B cell (primary cell): Measurements from ENCODE around the gene DZIP1L. TPM values are rescaled to one million over a fixed set of nuclear protein-coding genes. Genes with fewer than 3 reads are reported as not detected.

Experiments
- ATAC-seq: fragments of 200-7000 bp; cut with Tn5 transposase; one replicate; pipeline ENCODE4 v1.10.0; 2021; ENCODE audit warnings: low read depth, mild to moderate bottlenecking, moderate number of reproducible peaks, moderate library complexity
- CTCF ChIA-PET: fragments of 350-600 bp; sonication (Branson Sonifier 250); formaldehyde crosslinking; loops from one replicate; lab custom pipeline; 2021; ENCODE audit warnings: antibody characterized with exemption, inconsistent platforms; lab: Charles Lee
- POLR2A ChIA-PET: fragments of 350-600 bp; sonication (Branson Sonifier 250); formaldehyde crosslinking; loops from one replicate; lab custom pipeline; 2021; ENCODE audit warnings: antibody characterized with exemption; lab: Charles Lee
- DNase-seq: peaks from one replicate; pipeline ENCODE4 v3.0.0; 2013
- H2AFZ ChIP-seq: 2 replicates; pipeline ENCODE4 v1.6.1; 2012; ENCODE audit warnings: mild to moderate bottlenecking, low read depth, low read length; ENCODE audit not compliant: insufficient read depth, poor library complexity, severe bottlenecking
- H3K27ac ChIP-seq, 2 donors: 1 replicate in 1 of 2; 2 replicates in 1 of 2; pipeline ENCODE4 v1.5.1; 2012 to 2013; ENCODE audit warnings: low read length in 2 of 2, mild to moderate bottlenecking in 2 of 2, moderate library complexity in 1 of 2
- H3K27me3 ChIP-seq, 4 experiments: fragments of 200-600 bp in 1 of 4; sonication (generic) in 1 of 4; replicated peaks in 1 of 4; 1 replicate in 2 of 4; 2 replicates in 2 of 4; pipeline versions ENCODE4 v1.6.1 to v1.7.0; 2013 to 2016; ENCODE audit warnings: low read length in 3 of 4, mild to moderate bottlenecking in 2 of 4, mixed read lengths in 1 of 4, moderate library complexity in 1 of 4; ENCODE audit not compliant: insufficient read depth in 4 of 4, control insufficient read depth in 3 of 4; ENCODE audit errors: control extremely low read depth in 1 of 4
- H3K36me3 ChIP-seq, 2 experiments: replicated peaks in 1 of 2; 1 replicate in 1 of 2; 2 replicates in 1 of 2; pipeline versions ENCODE4 v1.6.1 to v1.7.1; 2013; ENCODE audit warnings: low read length in 1 of 2; ENCODE audit not compliant: insufficient read depth in 2 of 2, control insufficient read depth in 1 of 2; ENCODE audit errors: control extremely low read depth in 1 of 2, extremely low read depth in 1 of 2
- H3K4me1 ChIP-seq, 2 donors: fragments of 200-600 bp in 1 of 2; sonication (generic) in 1 of 2; 1 replicate in 1 of 2; 2 replicates in 1 of 2; pipeline versions ENCODE4 v1.5.1 to v1.6.1; 2013 to 2017; ENCODE audit warnings: low read length in 2 of 2; ENCODE audit not compliant: control insufficient read depth in 2 of 2, insufficient read depth in 2 of 2
- H3K4me2 ChIP-seq: replicated peaks from 2 replicates; pipeline ENCODE3; 2012; ENCODE audit warnings: mild to moderate bottlenecking, low read depth, low read length; ENCODE audit not compliant: poor library complexity, severe bottlenecking
- H3K4me3 ChIP-seq, 5 experiments: fragments of 200-600 bp in 1 of 5; sonication (generic) in 1 of 5; 1 replicate in 3 of 5; 2 replicates in 2 of 5; pipeline versions ENCODE4 v1.5.1 to v1.7.0; 2011 to 2016; ENCODE audit warnings: low read length in 4 of 5, mild to moderate bottlenecking in 4 of 5, low read depth in 2 of 5, control low read depth in 1 of 5, moderate library complexity in 1 of 5; ENCODE audit not compliant: insufficient read depth in 1 of 5; ENCODE audit errors: control extremely low read depth in 1 of 5, extremely low read depth in 1 of 5
- H3K79me2 ChIP-seq: fragments of 200-600 bp; sonication (generic); one replicate; pipeline ENCODE4 v1.6.0; 2016; ENCODE audit warnings: low read length; ENCODE audit not compliant: control insufficient read depth, insufficient read depth
- H3K9ac ChIP-seq: fragments of 200-600 bp; sonication (generic); 2 replicates; pipeline ENCODE4 v1.6.1; 2017; ENCODE audit warnings: mild to moderate bottlenecking, low read length, moderate library complexity
- H3K9me3 ChIP-seq, 3 donors: one replicate each; pipeline versions ENCODE4 v1.6.1 to v1.7.1; 2013; ENCODE audit warnings: low read length in 2 of 3; ENCODE audit not compliant: control insufficient read depth in 2 of 3, insufficient read depth in 1 of 3; ENCODE audit errors: control extremely low read depth in 1 of 3
- H4K20me1 ChIP-seq: 2 replicates; pipeline ENCODE4 v1.6.0; 2012; ENCODE audit warnings: mild to moderate bottlenecking, low read length; ENCODE audit not compliant: insufficient read depth, control insufficient read depth, poor library complexity, severe bottlenecking
- H3K27ac Mint-ChIP-seq: one replicate; pipeline ENCODE4 v1.8.0; 2021; ENCODE audit warnings: mixed read lengths
- H3K27me3 Mint-ChIP-seq: one replicate; pipeline ENCODE4 v1.8.0; 2021; ENCODE audit warnings: mixed read lengths
- H3K4me1 Mint-ChIP-seq: one replicate; pipeline ENCODE4 v1.8.0; 2021; ENCODE audit warnings: mixed read lengths
- H3K4me3 Mint-ChIP-seq: one replicate; pipeline ENCODE4 v1.8.0; 2021; ENCODE audit warnings: mixed read lengths
- H3K9me3 Mint-ChIP-seq: one replicate; pipeline ENCODE4 v1.8.0; 2022; ENCODE audit warnings: mixed read lengths; ENCODE audit not compliant: insufficient read depth
- CTCF ChIP-seq: fragments of 200-600 bp; IDR thresholded peaks from one replicate; pipeline ENCODE4 v1.8.0; 2022; ENCODE audit warnings: antibody characterized with exemption, mild to moderate bottlenecking
- EZH2 ChIP-seq: IDR thresholded peaks from 2 replicates; pipeline ENCODE4 v1.6.1; 2012; ENCODE audit warnings: borderline replicate concordance, low read depth, mild to moderate bottlenecking, moderate library complexity, low read length; ENCODE audit not compliant: insufficient read depth, poor library complexity, severe bottlenecking
- WGBS: methylation state at CpG from one replicate; pipeline ENCODE4 v1.1.5; 2013; ENCODE audit warnings: missing lambda C conversion rate; ENCODE audit not compliant: insufficient coverage; 5-methylcytosine and 5-hydroxymethylcytosine counted together
- intact Hi-C: fragments of 100-400 bp; cut with micrococcal nuclease; formaldehyde crosslinking; loops from one replicate; pipeline ENCODE4 v1.10.0; 2022
- polyA plus RNA-seq: library from polyadenylated mRNA; depleted of rRNA; stranded (reverse); fragments of >200 nt; gene quantifications from 2 replicates; pipeline ENCODE4 v1.2.3, GENCODE V29; 2012
- total RNA-seq, 2 donors: library from RNA; stranded (reverse); fragments of 120-200 nt in 1 of 2; gene quantifications; 1 replicate in 1 of 2; 2 replicates in 1 of 2; pipeline versions ENCODE4 v1.2.3 to v1.2.4, GENCODE V29; 2013 to 2022

The DZIP1L gene
- total and polyA plus RNA-seq, 2 donors (not counting 1 experiment from before 2014, with no cell fraction given): not detected

GRCh38 chr3:138124188-138124587 lies 8.8 kb upstream of the DZIP1L start:
- no peak overlapping the region for H3K4me3 Mint-ChIP-seq
- H3K9me3 Mint-ChIP-seq: no peaks in the 10 kb centered on the region
- Histone ChIP-seq H3K4me2 (no peak overlapping the region), H3K27me3 (peaks cover 0 to 10% (median 0%) of the 10 kb centered on the region in 4 experiments), H3K79me2 (no peaks in the 10 kb centered on the region), H3K9ac (no peak overlapping the region), H3K36me3 (no peaks in the 10 kb centered on the region), H3K27ac (no peak overlapping the region), H4K20me1 (no peaks in the 10 kb centered on the region), H3K9me3 (no peaks in the 10 kb centered on the region), H3K4me1 (no peaks in the 10 kb centered on the region), H2AFZ (no peak overlapping the region), H3K4me3 (no peak overlapping the region)
- POLR2A ChIA-PET: no interaction called here
- 97% methylated on average over 3 of the region's 6 CpGs for WGBS
- no peaks in the 10 kb centered on the region for H3K4me1 Mint-ChIP-seq
- peaks cover 8% of the 10 kb centered on the region for H3K27me3 Mint-ChIP-seq
- TF ChIP-seq EZH2: no peak
- TF ChIP-seq CTCF: no peak
- ATAC-seq: no peak
- CTCF ChIA-PET: no interaction called here
- intact Hi-C loops: no loop called here
- DNase-seq: no peak
- no peak overlapping the region for H3K27ac Mint-ChIP-seq

GRCh38 chr3:138119423-138119766 lies 4.0 kb upstream of the DZIP1L start:
- Histone ChIP-seq H3K9ac (no peak overlapping the region), H4K20me1 (no peaks in the 10 kb centered on the region), H3K4me2 (no peak overlapping the region), H3K36me3 (no peaks in the 10 kb centered on the region), H3K27me3 (peaks cover 0 to 22% (median 7%) of the 10 kb centered on the region in 4 experiments), H3K4me3 (no peak overlapping the region), H3K27ac (no peak overlapping the region), H2AFZ (no peak overlapping the region), H3K9me3 (peaks cover 0 to 7% (median 0%) of the 10 kb centered on the region in 3 donors), H3K4me1 (peaks cover 9 to 13% of the 10 kb centered on the region in 2 donors), H3K79me2 (no peaks in the 10 kb centered on the region)
- DNase-seq (no peak), ATAC-seq (no peak)
- H3K4me3 Mint-ChIP-seq: no peak overlapping the region
- intact Hi-C loops: loop anchor here (1.0 kb wide), 1 partner anchor 50 kb away; no protein-coding TSS in a partner anchor
- ChIA-PET POLR2A (no interaction called here), CTCF (interaction anchor here (2.7 kb wide), 1 partner anchor 51 kb away, joined by 12 read pairs; no protein-coding TSS in a partner anchor)
- H3K9me3 Mint-ChIP-seq: no peaks in the 10 kb centered on the region
- no peak for TF ChIP-seq CTCF
- no peak for TF ChIP-seq EZH2
- 80% methylated on average over 1 of the region's 4 CpGs for WGBS
- H3K27me3 Mint-ChIP-seq: peaks cover 30% of the 10 kb centered on the region
- H3K4me1 Mint-ChIP-seq: peaks cover 10% of the 10 kb centered on the region
- no peak overlapping the region for H3K27ac Mint-ChIP-seq
